ENCODE results near the gene KCNIP2. TPM values are rescaled to one million over a fixed set of nuclear protein-coding genes. Genes with fewer than 3 reads are reported as not detected.

The KCNIP2 gene
- total RNA-seq, 1 donor from 2014 or later = 2.2 TPM

DNA sequence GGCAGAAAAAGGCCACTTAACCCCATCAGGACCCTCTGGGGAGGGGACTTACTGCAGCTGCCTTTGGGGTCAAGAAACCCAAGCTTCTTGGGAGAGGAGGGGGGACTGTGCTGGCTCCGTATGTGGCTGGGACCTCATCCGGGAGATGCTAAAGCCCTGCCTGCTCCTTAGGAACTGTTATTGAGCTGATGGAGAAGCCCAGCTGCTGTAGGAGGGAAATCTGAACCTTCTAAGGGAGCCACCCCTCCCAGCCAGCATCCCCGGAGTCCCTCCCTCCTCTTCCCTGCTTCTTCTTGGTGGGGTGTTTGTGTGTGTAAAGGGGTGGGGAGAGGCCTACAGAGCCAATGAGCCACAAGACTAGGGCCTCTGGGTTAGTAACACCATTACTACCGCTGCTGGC is 8.2 kb downstream of the KCNIP2 start:
- H3K4me3 Mint-ChIP-seq = peak overlapping the region; percentile 39
- TF ChIP-seq, protein P1, sequence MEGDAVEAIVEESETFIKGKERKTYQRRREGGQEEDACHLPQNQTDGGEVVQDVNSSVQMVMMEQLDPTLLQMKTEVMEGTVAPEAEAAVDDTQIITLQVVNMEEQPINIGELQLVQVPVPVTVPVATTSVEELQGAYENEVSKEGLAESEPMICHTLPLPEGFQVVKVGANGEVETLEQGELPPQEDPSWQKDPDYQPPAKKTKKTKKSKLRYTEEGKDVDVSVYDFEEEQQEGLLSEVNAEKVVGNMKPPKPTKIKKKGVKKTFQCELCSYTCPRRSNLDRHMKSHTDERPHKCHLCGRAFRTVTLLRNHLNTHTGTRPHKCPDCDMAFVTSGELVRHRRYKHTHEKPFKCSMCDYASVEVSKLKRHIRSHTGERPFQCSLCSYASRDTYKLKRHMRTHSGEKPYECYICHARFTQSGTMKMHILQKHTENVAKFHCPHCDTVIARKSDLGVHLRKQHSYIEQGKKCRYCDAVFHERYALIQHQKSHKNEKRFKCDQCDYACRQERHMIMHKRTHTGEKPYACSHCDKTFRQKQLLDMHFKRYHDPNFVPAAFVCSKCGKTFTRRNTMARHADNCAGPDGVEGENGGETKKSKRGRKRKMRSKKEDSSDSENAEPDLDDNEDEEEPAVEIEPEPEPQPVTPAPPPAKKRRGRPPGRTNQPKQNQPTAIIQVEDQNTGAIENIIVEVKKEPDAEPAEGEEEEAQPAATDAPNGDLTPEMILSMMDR (conservative IDR thresholded peaks at IDR 0.05) = no peak
- DNase-seq (ENCODE audit: low read depth, low spot score) = no peak
- no peak overlapping the region for H3K27ac Mint-ChIP-seq (ENCODE audit: unreplicated experiment)
- H3K27me3 Mint-ChIP-seq (ENCODE audit: low read depth) = peaks cover 3% of the 10 kb centered on the region
- peaks cover 43% of the 10 kb centered on the region for H3K4me1 Mint-ChIP-seq
- no peaks in the 10 kb centered on the region for H3K36me3 Mint-ChIP-seq (ENCODE audit: low read depth)
- no peaks in the 10 kb centered on the region for H3K9me3 Mint-ChIP-seq

DNA sequence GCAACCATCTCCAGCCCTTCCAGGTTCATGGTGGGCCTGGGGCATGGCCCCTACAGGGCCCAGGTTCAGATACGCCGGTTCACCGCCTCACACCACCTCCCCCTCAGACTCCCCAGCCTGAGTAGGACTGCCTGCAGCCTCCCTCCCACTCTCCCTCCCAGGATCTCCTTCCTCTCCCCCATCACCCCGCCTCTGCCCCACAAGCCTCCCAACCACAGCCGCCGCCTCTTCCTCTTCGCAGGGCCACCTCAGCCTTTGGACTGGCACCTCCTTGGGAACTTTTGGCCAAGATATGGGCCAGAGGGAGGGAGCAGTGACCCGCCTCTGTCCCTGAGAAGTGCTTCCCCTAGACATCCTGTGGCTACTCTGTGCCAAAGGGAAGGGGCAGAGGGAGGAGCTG is 9.3 kb downstream of the KCNIP2 start:
- Mint-ChIP-seq H3K9me3 (no peaks in the 10 kb centered on the region), H3K4me1 (peaks cover 42% of the 10 kb centered on the region), H3K4me3 (no peak overlapping the region), H3K27me3 (ENCODE audit: low read depth) (no peaks in the 10 kb centered on the region), H3K27ac (ENCODE audit: unreplicated experiment) (no peak overlapping the region), H3K36me3 (ENCODE audit: low read depth) (no peaks in the 10 kb centered on the region)
- no peak for DNase-seq (ENCODE audit: low read depth, low spot score)
- TF ChIP-seq, protein P1 (conservative IDR thresholded peaks at IDR 0.05) = no peak

DNA sequence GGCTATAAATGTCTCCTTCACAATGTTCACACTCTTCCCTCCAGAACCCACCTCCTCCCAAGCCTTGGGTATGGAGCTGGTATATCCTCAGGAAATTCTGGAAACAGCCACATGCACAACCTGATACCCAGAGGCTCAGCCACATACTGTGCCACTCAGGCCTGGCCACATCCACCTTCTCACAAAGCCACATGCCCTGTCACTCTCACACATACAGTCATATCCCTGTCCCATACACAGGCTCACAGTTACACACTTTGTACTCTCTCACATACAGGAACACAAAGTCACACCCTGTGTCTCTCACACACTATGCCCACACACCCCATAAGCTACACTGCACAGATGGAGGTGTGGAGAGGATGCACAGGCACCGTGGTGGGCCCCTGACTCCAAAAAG is 10.1 kb downstream of the KCNIP2 start:
- Mint-ChIP-seq H3K9me3 (no peaks in the 10 kb centered on the region), H3K4me3 (peak overlapping the region; percentile 49), H3K36me3 (ENCODE audit: low read depth) (no peaks in the 10 kb centered on the region), H3K27me3 (ENCODE audit: low read depth) (no peaks in the 10 kb centered on the region), H3K27ac (ENCODE audit: unreplicated experiment) (no peak overlapping the region), H3K4me1 (peaks cover 36% of the 10 kb centered on the region)
- TF ChIP-seq, protein P1 (conservative IDR thresholded peaks at IDR 0.05) = no peak
- DNase-seq (ENCODE audit: low read depth, low spot score) = no peak

DNA sequence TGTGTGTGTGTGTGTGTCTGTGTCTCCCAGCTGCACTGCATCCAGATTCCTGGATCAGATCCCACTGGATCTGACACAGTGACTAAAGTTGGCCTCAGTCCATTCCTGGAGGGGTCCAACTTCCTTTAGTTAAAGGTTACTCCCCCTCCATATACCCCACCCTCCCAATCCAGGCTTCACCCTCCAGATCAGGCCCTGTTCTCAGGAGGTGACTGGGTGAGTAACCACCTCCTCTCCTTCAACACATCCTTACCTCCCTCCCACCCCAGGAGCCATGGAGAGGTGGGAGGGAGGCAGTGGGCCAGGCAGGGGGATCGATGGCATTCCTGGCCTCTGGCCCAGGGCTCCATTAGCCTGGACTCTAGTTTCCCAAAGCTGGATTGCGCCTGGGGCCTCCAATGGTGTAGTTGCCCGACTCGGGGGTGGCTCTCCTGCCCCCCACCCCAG is 11.3 kb downstream of the KCNIP2 start:
- no peak overlapping the region for H3K27ac Mint-ChIP-seq (ENCODE audit: unreplicated experiment)
- no peaks in the 10 kb centered on the region for H3K27me3 Mint-ChIP-seq (ENCODE audit: low read depth)
- peak overlapping the region; percentile 81 for H3K4me3 Mint-ChIP-seq
- no peaks in the 10 kb centered on the region for H3K9me3 Mint-ChIP-seq
- no peak for DNase-seq (ENCODE audit: low read depth, low spot score)
- TF ChIP-seq, protein P1 (conservative IDR thresholded peaks at IDR 0.05) = no peak
- no peaks in the 10 kb centered on the region for H3K36me3 Mint-ChIP-seq (ENCODE audit: low read depth)
- peaks cover 36% of the 10 kb centered on the region for H3K4me1 Mint-ChIP-seq

DNA sequence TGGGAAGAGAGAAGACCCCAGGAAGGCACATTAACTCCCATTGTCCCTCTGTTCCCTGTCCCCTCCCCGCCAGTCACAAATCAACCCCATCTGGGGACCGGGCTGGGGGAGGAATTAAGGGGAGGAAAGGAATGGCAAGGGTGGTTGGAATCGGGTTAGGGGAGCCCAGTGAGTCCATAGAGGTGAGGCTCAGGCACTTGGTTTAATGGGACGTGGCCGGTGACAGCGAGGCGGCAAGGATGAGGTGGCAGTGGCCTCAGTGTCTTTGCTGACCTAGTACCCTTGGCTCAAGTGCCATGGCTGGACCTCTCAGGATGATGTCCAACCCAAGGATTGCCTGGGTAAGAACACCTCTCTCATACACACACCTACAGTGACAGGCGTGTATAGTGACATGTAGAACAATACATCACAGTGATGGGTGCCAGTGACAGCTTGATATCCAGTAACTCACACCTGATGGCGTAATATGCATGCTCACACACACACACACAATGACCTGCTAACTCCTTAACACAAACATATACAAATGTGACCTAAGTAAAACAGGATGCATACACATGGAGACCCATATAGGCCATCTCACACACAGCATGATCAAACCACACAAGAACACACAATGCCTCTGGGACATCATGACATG is 12.3 kb downstream of the KCNIP2 start:
- Mint-ChIP-seq H3K27ac (ENCODE audit: unreplicated experiment) (no peak overlapping the region), H3K4me3 (peak overlapping the region; percentile 72), H3K27me3 (ENCODE audit: low read depth) (no peaks in the 10 kb centered on the region), H3K36me3 (ENCODE audit: low read depth) (peaks cover 4% of the 10 kb centered on the region), H3K9me3 (no peaks in the 10 kb centered on the region), H3K4me1 (peaks cover 36% of the 10 kb centered on the region)
- TF ChIP-seq, protein P1 (conservative IDR thresholded peaks at IDR 0.05) = no peak
- no peak for DNase-seq (ENCODE audit: low read depth, low spot score)

Data from neural crest cell (in vitro differentiated cells).